PFSK-1 (cell line): ENCODE results near the gene ZNF701.

Experiments
- FOXP2 ChIP-seq: optimal IDR thresholded peaks from 2 replicates; pipeline ENCODE3; 2011; ENCODE audit warnings: borderline replicate concordance, control low read depth, inconsistent platforms; ENCODE audit not compliant: insufficient read depth; ENCODE audit errors: extremely low read length, extremely low read depth
- POLR2AphosphoS5 ChIP-seq: IDR thresholded peaks from 2 replicates; pipeline ENCODE4 v1.6.1; 2012; ENCODE audit warnings: low read depth, mild to moderate bottlenecking, control low read depth, low read length, moderate library complexity
- SIN3A ChIP-seq: IDR thresholded peaks from 2 replicates; pipeline ENCODE4 v1.6.1; 2012; ENCODE audit warnings: mild to moderate bottlenecking, low read length, moderate library complexity, borderline replicate concordance; ENCODE audit not compliant: insufficient read depth
- TAF1 ChIP-seq: IDR thresholded peaks from 2 replicates; pipeline ENCODE4 v1.6.1; 2012; ENCODE audit warnings: low read length, control low read depth, borderline replicate concordance; ENCODE audit not compliant: insufficient read depth
- TF ChIP-seq, protein P1 (sequence below), 2 experiments: IDR thresholded peaks; 2 replicates each; pipeline versions ENCODE4 v1.6.1 to v1.8.0; 2011 to 2012; ENCODE audit warnings: low read depth in 2 of 2, low read length in 2 of 2, control low read depth in 1 of 2, inconsistent platforms in 1 of 2, mild to moderate bottlenecking in 1 of 2, moderate library complexity in 1 of 2; ENCODE audit not compliant: insufficient read depth in 1 of 2

The ZNF701 gene

DNA sequence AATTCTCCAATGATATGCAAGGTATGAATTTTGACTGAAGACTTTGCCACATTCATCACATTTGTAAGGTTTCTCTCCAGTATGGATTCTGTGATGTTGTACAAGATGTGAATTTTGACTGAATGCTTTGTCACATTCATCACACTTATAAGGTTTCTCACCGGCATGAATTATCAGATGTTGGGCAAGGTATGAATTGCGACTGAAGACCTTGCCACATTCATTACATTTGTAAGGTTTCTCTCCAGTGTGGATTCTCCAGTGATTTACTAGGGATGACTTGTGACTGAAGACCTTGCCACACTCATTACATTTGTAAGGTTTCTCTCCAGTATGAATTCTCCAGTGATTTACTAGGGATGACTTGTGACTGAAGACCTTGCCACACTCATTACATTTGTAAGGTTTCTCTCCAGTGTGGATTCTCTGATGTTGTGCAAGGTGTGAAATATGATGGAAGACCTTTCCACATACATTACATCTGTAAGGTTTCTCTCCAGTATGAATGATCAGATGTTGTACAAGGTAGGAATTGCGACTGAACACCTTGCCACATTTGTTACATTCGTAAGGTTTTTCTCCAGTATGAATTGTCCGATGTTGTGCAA lies 43.3 kb downstream of the ZNF701 start:
- TF ChIP-seq, protein P1, sequence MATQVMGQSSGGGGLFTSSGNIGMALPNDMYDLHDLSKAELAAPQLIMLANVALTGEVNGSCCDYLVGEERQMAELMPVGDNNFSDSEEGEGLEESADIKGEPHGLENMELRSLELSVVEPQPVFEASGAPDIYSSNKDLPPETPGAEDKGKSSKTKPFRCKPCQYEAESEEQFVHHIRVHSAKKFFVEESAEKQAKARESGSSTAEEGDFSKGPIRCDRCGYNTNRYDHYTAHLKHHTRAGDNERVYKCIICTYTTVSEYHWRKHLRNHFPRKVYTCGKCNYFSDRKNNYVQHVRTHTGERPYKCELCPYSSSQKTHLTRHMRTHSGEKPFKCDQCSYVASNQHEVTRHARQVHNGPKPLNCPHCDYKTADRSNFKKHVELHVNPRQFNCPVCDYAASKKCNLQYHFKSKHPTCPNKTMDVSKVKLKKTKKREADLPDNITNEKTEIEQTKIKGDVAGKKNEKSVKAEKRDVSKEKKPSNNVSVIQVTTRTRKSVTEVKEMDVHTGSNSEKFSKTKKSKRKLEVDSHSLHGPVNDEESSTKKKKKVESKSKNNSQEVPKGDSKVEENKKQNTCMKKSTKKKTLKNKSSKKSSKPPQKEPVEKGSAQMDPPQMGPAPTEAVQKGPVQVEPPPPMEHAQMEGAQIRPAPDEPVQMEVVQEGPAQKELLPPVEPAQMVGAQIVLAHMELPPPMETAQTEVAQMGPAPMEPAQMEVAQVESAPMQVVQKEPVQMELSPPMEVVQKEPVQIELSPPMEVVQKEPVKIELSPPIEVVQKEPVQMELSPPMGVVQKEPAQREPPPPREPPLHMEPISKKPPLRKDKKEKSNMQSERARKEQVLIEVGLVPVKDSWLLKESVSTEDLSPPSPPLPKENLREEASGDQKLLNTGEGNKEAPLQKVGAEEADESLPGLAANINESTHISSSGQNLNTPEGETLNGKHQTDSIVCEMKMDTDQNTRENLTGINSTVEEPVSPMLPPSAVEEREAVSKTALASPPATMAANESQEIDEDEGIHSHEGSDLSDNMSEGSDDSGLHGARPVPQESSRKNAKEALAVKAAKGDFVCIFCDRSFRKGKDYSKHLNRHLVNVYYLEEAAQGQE (IDR thresholded peaks at IDR 0.05; ENCODE audit: insufficient read depth in 1 of 2, low read depth in 2 of 2, low read length in 2 of 2): no peak
- TF ChIP-seq POLR2AphosphoS5 (no peak), TAF1 (no peak), FOXP2 (no peak), SIN3A (no peak)

DNA sequence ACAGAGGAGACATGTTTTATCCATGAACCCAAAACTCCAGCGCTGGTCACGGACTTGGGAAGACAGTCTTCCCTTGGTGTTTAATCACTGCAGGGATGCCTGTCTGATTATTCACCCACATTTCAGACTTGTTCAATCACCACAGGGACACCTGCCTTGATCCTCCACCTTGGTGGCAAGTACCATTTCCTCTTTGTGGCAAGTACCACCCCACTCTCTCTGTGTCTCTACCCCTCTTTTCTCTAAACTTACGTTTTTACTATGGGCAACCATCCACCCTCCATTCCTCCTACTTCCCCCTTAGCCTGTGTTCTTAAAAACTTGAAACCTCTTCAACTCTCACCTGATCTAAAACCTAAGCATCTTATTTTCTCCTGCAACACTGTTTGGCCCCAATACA lies 51.3 kb downstream of the ZNF701 start:
- TF ChIP-seq POLR2AphosphoS5: no peak
- TF ChIP-seq, protein P1 (IDR thresholded peaks at IDR 0.05; ENCODE audit: insufficient read depth in 1 of 2, low read depth in 2 of 2, low read length in 2 of 2): no peak
- no peak for TF ChIP-seq SIN3A

DNA sequence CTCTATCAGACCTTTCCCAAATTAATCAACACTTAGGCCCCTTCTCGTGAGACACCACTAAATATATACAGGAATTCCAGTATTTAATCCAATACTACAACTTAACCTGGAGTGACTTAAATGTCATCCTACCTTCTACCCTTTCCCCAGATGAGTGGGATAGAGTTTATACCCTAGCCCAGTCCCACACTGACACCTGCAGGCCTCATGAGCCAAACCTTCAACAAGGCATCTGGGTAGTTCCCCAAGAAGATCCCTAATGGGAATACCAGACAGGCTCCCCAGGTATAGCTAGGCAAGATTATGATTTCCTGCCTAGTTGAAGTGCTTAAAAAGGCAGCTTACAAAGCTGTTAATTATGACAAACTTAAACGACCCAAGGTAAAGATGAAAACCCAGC lies 52.2 kb downstream of the ZNF701 start:
- TF ChIP-seq FOXP2 (no peak), TAF1 (no peak), SIN3A (no peak), POLR2AphosphoS5 (no peak)
- TF ChIP-seq, protein P1 (IDR thresholded peaks at IDR 0.05; ENCODE audit: insufficient read depth in 1 of 2, low read depth in 2 of 2, low read length in 2 of 2): no peak

DNA sequence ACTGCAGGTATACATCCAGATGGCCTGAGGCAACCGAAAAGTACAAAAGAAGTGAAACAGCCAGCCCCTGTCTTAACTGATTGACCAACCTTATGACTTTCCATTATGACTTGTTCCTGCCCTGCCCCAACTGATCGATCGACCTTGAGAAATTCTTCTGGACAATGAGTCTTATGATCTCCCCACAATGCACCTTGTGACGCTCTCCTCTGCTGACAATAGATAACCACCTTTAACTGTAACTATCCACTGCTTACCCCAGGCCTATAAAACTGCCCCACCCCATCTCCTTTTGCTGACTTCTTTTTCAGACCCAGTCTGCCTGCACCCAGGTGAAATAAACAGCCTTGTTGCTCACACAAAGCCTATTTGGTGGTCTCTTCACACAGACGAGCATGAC lies 56.8 kb downstream of the ZNF701 start:
- no peak for TF ChIP-seq SIN3A
- TF ChIP-seq, protein P1 (IDR thresholded peaks at IDR 0.05; ENCODE audit: insufficient read depth in 1 of 2, low read depth in 2 of 2, low read length in 2 of 2): no peak
- no peak for TF ChIP-seq POLR2AphosphoS5
- TF ChIP-seq FOXP2: no peak
- no peak for TF ChIP-seq TAF1
